ENCODE results near the gene CAPN1. TPM values are rescaled to one million over a fixed set of nuclear protein-coding genes. Genes with fewer than 3 reads are reported as not detected.

The CAPN1 gene
- total and polyA plus RNA-seq, 12 donors, result 61.6 to 110 (median 84.8) TPM

DNA sequence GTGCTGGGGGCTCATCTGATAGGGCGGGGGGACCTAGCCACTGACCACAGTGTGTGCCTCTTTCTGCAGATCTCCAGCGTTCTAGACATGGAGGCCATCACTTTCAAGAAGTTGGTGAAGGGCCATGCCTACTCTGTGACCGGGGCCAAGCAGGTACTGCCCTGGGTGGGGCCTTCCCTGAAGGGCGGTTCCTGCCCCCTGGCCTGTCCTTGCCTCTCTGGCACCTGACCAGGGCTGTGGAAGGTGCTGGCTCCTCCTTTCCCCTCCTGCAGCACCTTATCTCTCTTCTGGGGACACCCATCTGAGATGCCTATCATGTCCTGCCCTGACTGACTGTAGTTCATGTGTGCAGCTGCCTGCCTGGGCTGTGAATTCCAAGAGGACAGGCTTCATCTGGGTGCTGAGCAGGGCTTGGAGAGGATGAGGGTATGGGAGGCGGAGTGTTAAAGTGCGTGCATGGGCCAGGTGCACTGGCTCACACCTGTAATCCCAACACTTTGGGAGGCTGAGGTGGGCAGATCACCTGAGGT, 5.5 kb downstream of the CAPN1 start:
- DNase-seq, result no peak
- no peak for ATAC-seq

DNA sequence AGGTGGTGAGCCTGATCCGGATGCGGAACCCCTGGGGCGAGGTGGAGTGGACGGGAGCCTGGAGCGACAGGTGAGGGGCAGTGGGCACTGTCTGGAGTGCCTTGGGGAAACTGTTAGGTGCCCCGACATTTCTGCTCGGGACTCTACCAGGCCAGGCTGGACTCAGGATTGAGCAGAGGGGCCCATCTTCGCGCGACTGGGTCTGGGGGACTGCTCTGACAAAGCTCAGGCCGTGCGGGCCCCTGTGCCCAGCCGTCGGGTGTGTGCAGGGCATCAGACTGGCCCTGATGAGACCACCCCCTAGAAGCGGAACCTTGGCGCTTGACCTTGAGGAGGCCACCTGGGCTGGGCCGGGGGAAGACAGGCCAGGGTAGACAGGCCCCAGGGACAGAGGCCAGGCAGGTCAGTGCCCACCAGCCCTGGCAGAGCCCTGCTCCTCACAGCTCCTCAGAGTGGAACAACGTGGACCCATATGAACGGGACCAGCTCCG, 6.3 kb downstream of the CAPN1 start:
- Histone ChIP-seq H3K36me3 (peaks cover 0 to 98% (median 52%) of the 10 kb centered on the region in 9 donors), H3K9me3 (no peaks in the 10 kb centered on the region), H3K4me1 (peaks cover 0 to 7% (median 4%) of the 10 kb centered on the region in 9 donors), H3K27ac (no peak overlapping the region), H3K4me3 (no peak overlapping the region), H3K27me3 (no peaks in the 10 kb centered on the region)
- intact Hi-C loops (cut with DNase I), result loop anchor here in 2 of 10 donors (2.0 to 10.0 kb wide), 2 partner anchors 45 to 163 kb away; partner anchors contain the start of gene SNX15 (in 1 of the 2)
- ATAC-seq (peak in 3 of 8 donors; percentile 8 to 27 (median 25)), DNase-seq (no peak)
- WGBS, 2 donors, result 94 to 95% methylated on average over 20 of the region's 20 CpGs
- TF ChIP-seq, protein P1, sequence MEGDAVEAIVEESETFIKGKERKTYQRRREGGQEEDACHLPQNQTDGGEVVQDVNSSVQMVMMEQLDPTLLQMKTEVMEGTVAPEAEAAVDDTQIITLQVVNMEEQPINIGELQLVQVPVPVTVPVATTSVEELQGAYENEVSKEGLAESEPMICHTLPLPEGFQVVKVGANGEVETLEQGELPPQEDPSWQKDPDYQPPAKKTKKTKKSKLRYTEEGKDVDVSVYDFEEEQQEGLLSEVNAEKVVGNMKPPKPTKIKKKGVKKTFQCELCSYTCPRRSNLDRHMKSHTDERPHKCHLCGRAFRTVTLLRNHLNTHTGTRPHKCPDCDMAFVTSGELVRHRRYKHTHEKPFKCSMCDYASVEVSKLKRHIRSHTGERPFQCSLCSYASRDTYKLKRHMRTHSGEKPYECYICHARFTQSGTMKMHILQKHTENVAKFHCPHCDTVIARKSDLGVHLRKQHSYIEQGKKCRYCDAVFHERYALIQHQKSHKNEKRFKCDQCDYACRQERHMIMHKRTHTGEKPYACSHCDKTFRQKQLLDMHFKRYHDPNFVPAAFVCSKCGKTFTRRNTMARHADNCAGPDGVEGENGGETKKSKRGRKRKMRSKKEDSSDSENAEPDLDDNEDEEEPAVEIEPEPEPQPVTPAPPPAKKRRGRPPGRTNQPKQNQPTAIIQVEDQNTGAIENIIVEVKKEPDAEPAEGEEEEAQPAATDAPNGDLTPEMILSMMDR (IDR thresholded peaks at IDR 0.05), result no peak

More for the DNA sequence above, 5.5 kb downstream of the CAPN1 start:
- intact Hi-C loops (cut with DNase I), result loop anchor here in 1 of 10 donors (10.0 kb wide), 1 partner anchor 162 kb away; the partner anchor contains the start of gene SNX15
- Histone ChIP-seq H3K4me1 (peaks cover 3 to 15% (median 12%) of the 10 kb centered on the region in 9 donors), H3K36me3 (peaks cover 0 to 90% (median 47%) of the 10 kb centered on the region in 9 donors), H3K4me3 (no peak overlapping the region), H3K9me3 (no peaks in the 10 kb centered on the region), H3K27ac (no peak overlapping the region), H3K27me3 (no peaks in the 10 kb centered on the region)
- TF ChIP-seq, protein P1 (IDR thresholded peaks at IDR 0.05), result no peak
- WGBS, 2 donors, result 94% methylated on average over 6 of the region's 6 CpGs

DNA sequence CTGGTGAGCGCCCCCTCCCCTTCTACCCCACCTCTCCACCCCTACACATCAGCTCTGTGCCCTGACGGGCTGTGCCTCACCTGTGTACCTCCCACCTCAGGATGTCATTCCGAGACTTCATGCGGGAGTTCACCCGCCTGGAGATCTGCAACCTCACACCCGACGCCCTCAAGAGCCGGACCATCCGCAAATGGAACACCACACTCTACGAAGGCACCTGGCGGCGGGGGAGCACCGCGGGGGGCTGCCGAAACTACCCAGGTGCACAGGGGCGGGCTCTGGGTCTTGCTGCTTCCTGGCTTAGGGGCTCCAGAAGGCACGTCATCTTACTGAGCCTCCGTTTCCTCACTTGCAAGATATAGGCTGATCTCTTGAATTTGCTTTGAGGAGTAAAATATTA, 6.8 kb downstream of the CAPN1 start:
- Histone ChIP-seq H3K9me3 (no peaks in the 10 kb centered on the region), H3K4me1 (peaks cover 0 to 2% (median 0%) of the 10 kb centered on the region in 9 donors), H3K36me3 (peaks cover 0 to 100% (median 52%) of the 10 kb centered on the region in 9 donors), H3K4me3 (no peak overlapping the region), H3K27ac (no peak overlapping the region), H3K27me3 (no peaks in the 10 kb centered on the region)
- ATAC-seq, result peak in 2 of 8 donors; percentile 9 to 21
- TF ChIP-seq, protein P1 (IDR thresholded peaks at IDR 0.05), result no peak
- intact Hi-C loops (cut with DNase I), result loop anchor here in 2 of 10 donors (2.0 to 10.0 kb wide), 2 partner anchors 44 to 164 kb away; partner anchors contain the start of gene SNX15 (in 1 of the 2)
- 96% methylated on average over 18 of the region's 18 CpGs for WGBS, 2 donors
- DNase-seq, result no peak

DNA sequence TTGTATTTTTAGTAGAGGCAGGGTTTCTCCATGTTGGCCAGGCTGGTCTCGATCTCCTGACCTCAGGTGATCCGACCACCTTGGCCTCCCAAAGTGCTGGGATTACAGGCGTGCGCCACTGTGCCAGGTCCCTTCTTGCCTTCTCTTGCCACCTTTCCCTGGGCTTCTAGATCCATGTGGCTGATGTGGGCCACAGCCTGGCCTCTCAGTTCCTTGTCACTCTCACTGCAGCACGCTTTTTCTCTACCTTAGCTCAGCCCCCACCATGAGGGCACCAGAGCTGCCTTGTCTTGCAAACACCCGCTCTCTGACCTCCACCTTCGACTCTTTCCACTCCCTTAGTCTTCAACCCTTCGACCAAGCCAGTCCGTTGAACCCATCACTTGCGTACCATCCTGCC, 7.5 kb downstream of the CAPN1 start:
- ATAC-seq (no peak), DNase-seq (no peak)
- peaks cover 0 to 100% (median 56%) of the 10 kb centered on the region in 9 donors for H3K36me3 ChIP-seq
- H3K27ac ChIP-seq, result no peak overlapping the region
- H3K4me1 ChIP-seq, result no peaks in the 10 kb centered on the region
- no peaks in the 10 kb centered on the region for H3K9me3 ChIP-seq
- no peak overlapping the region for H3K4me3 ChIP-seq
- TF ChIP-seq, protein P1 (IDR thresholded peaks at IDR 0.05), result no peak
- WGBS, 2 donors, result 85% methylated on average over 10 of the region's 10 CpGs
- no peaks in the 10 kb centered on the region for H3K27me3 ChIP-seq
- intact Hi-C loops (cut with DNase I), result loop anchor here in 2 of 10 donors (2.0 to 10.0 kb wide), 2 partner anchors 44 to 164 kb away; partner anchors contain the start of gene SNX15 (in 1 of the 2)
